HUDEP-2 (cell line): ENCODE data around the gene IFITM2.

Experiments
- DNase-seq, 76 experiments: peaks; one replicate each; lab custom pipeline; 2025; ENCODE audit not compliant: unreplicated experiment in 76 of 76; lab: John Stamatoyannopoulos, UW

Gene IFITM2

GRCh38 chr11:358129-358800 lies 50.6 kb downstream of the IFITM2 start:
- DNase-seq: peak in 2 of 76 experiments; percentile 12
